ENCODE data around the gene SRP68. TPM values are rescaled to one million over a fixed set of nuclear protein-coding genes. Genes with fewer than 3 reads are reported as not detected.

Gene SRP68
- total RNA-seq, 2 experiments from 2014 or later: 106 to 108 TPM

- Histone ChIP-seq H3K4me1 (ENCODE audit: insufficient read depth, low read length) (peaks cover 13% of the 10 kb centered on the region), H3K27me3 (ENCODE audit: control insufficient read depth in 1 of 2, insufficient read depth in 2 of 2, low read length in 2 of 2) (no peaks in the 10 kb centered on the region), H3K27ac (ENCODE audit: low read depth in 1 of 2, low read length in 2 of 2) (no peak overlapping the region), H3K36me3 (ENCODE audit: insufficient read depth, low read length) (peaks cover 8% of the 10 kb centered on the region), H3K9me3 (ENCODE audit: control insufficient read depth in 1 of 2, insufficient read depth in 1 of 2, low read length in 2 of 2) (no peaks in the 10 kb centered on the region), H3K4me3 (ENCODE audit: low read length) (no peak overlapping the region)
- no peak overlapping the region for H3K27ac Mint-ChIP-seq
- peaks cover 14% of the 10 kb centered on the region for H3K4me1 Mint-ChIP-seq (ENCODE audit: low read depth)
- ChIA-PET POLR2A (interaction anchor here (1.5 kb wide), 1 partner anchor 95 kb away, joined by 4 read pairs; no protein-coding TSS in a partner anchor), CTCF (interaction anchor here (0.6 to 1.6 kb wide), 10 partner anchors 8 to 147 kb away, joined by 3 to 7 read pairs (median 3); no protein-coding TSS in a partner anchor)
- ATAC-seq (ENCODE audit: poor library complexity): peak; percentile 85
- DNase-seq: peak; percentile 32 to 78 (median 55)
- H3K36me3 Mint-ChIP-seq (ENCODE audit: low read depth): peaks cover 8% of the 10 kb centered on the region
- no peaks in the 10 kb centered on the region for H3K9me3 Mint-ChIP-seq
- intact Hi-C loops (cut with DNase I, micrococcal nuclease): no loop called here
- peak; percentile 72 for TF ChIP-seq CTCF (IDR thresholded peaks at IDR 0.05)
- H3K27me3 Mint-ChIP-seq: no peaks in the 10 kb centered on the region
- H3K4me3 Mint-ChIP-seq: no peak overlapping the region
These were observed 72.1 kb downstream of the SRP68 start for GRCh38 chr17:76000016-76000754.

GRCh38 chr17:75998327-75998795 is 74.0 kb downstream of the SRP68 start:
- Histone ChIP-seq H3K27ac (ENCODE audit: low read depth in 1 of 2, low read length in 2 of 2) (no peak overlapping the region), H3K27me3 (ENCODE audit: control insufficient read depth in 1 of 2, insufficient read depth in 2 of 2, low read length in 2 of 2) (no peaks in the 10 kb centered on the region), H3K4me3 (ENCODE audit: low read length) (no peak overlapping the region), H3K9me3 (ENCODE audit: control insufficient read depth in 1 of 2, insufficient read depth in 1 of 2, low read length in 2 of 2) (no peaks in the 10 kb centered on the region), H3K4me1 (ENCODE audit: insufficient read depth, low read length) (peaks cover 13% of the 10 kb centered on the region), H3K36me3 (ENCODE audit: insufficient read depth, low read length) (peaks cover 10% of the 10 kb centered on the region)
- DNase-seq (no peak), ATAC-seq (ENCODE audit: poor library complexity) (no peak)
- Mint-ChIP-seq H3K9me3 (no peaks in the 10 kb centered on the region), H3K27me3 (no peaks in the 10 kb centered on the region), H3K4me3 (no peak overlapping the region), H3K36me3 (ENCODE audit: low read depth) (peaks cover 7% of the 10 kb centered on the region), H3K27ac (no peak overlapping the region), H3K4me1 (ENCODE audit: low read depth) (peaks cover 14% of the 10 kb centered on the region)
- POLR2A ChIA-PET: no interaction called here
- CTCF ChIA-PET: no interaction called here
- intact Hi-C loops (cut with DNase I, micrococcal nuclease): no loop called here
- no peak for TF ChIP-seq CTCF (IDR thresholded peaks at IDR 0.05)

- H3K27ac ChIP-seq (ENCODE audit: low read depth in 1 of 2, low read length in 2 of 2): peak overlapping the region; percentile 22 to 32
- intact Hi-C loops (cut with DNase I, micrococcal nuclease): no loop called here
These were observed 75.4 kb downstream of the SRP68 start for GRCh38 chr17:75996665-75997590.

More at GRCh38 chr17:75996665-75997590, 75.4 kb downstream of the SRP68 start:
- H3K27ac Mint-ChIP-seq: peak overlapping the region; percentile 57
- peak overlapping the region; percentile 55 for H3K4me3 Mint-ChIP-seq
- ChIA-PET POLR2A (interaction anchor here (1.3 kb wide), 1 partner anchor 18 kb away, joined by 5 read pairs; the partner anchor contains the start of genes ACOX1 and TEN1), CTCF (interaction anchor here (0.7 to 1.1 kb wide), 3 partner anchors 9 to 79 kb away, joined by 3 to 4 read pairs (median 3); no protein-coding TSS in a partner anchor)
- no peaks in the 10 kb centered on the region for H3K27me3 ChIP-seq (ENCODE audit: control insufficient read depth in 1 of 2, insufficient read depth in 2 of 2, low read length in 2 of 2)
- no peaks in the 10 kb centered on the region for H3K9me3 Mint-ChIP-seq
- H3K36me3 Mint-ChIP-seq (ENCODE audit: low read depth): peaks cover 7% of the 10 kb centered on the region
- DNase-seq: peak in 5 of 14 experiments; percentile 16 to 81 (median 54)
- no peak for TF ChIP-seq CTCF (IDR thresholded peaks at IDR 0.05)
- H3K9me3 ChIP-seq (ENCODE audit: control insufficient read depth in 1 of 2, insufficient read depth in 1 of 2, low read length in 2 of 2): no peaks in the 10 kb centered on the region
- peaks cover 13% of the 10 kb centered on the region for H3K4me1 ChIP-seq (ENCODE audit: insufficient read depth, low read length)
- no peak overlapping the region for H3K4me3 ChIP-seq (ENCODE audit: low read length)
- H3K36me3 ChIP-seq (ENCODE audit: insufficient read depth, low read length): peaks cover 13% of the 10 kb centered on the region
- no peaks in the 10 kb centered on the region for H3K27me3 Mint-ChIP-seq
- peaks cover 14% of the 10 kb centered on the region for H3K4me1 Mint-ChIP-seq (ENCODE audit: low read depth)
- peak; percentile 46 for ATAC-seq (ENCODE audit: poor library complexity)
